ENCODE data around the gene MED26.

DNA sequence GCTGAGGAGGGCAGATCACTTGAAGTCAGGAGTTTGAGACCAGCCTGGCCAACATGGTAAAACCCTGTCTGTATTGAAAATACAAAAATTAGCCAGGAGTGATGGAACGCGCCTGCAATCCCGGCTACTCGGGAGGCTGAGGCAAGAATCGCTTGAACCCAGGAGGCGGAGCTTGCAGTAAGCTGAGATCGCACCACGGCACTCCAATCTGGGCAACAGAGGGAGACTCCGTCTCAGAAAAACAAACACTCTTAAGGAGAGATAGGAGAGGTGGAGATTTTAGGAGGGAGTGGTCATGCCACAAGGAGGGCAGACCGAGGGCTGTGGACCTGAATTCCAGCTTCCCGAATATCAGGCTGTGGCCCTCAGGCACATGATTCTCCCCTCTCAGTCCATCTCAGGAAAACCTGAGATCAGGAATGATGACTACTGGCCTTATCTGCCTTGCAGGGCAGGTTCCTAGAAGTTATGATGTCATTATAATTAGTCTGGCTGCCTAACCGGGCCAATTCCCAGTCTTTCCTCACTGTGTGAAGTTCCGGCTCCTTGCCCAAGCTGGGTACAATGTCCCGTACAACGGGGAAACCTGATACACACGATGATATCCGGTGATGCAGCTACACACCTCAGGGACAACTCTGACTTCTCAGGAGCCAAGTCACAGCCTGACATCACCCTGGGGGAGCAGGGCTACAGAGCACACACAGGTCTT, 58.2 kb downstream of the MED26 start:
- TF ChIP-seq ZNF138 (tag by site-specific recombination; IDR thresholded peaks at IDR 0.05; ENCODE audit: borderline replicate concordance) (no peak), SETDB1 (IDR thresholded peaks at IDR 0.05; ENCODE audit: insufficient read length, low read length) (no peak), ZNF558 (tag by site-specific recombination; IDR thresholded peaks at IDR 0.05) (0 out of 2 replicates have a peak, but pooled peaks have one; percentile 33), ZNF530 (tag by site-specific recombination; IDR thresholded peaks at IDR 0.05; ENCODE audit: low read depth) (no peak), ZNF747 (tag by site-specific recombination; IDR thresholded peaks at IDR 0.05) (no peak), ZNF837 (tag by site-specific recombination; IDR thresholded peaks at IDR 0.05) (no peak), ZBTB49 (tag by site-specific recombination; IDR thresholded peaks at IDR 0.05; ENCODE audit: low read depth) (no peak)
- TF ChIP-seq, protein P1, sequence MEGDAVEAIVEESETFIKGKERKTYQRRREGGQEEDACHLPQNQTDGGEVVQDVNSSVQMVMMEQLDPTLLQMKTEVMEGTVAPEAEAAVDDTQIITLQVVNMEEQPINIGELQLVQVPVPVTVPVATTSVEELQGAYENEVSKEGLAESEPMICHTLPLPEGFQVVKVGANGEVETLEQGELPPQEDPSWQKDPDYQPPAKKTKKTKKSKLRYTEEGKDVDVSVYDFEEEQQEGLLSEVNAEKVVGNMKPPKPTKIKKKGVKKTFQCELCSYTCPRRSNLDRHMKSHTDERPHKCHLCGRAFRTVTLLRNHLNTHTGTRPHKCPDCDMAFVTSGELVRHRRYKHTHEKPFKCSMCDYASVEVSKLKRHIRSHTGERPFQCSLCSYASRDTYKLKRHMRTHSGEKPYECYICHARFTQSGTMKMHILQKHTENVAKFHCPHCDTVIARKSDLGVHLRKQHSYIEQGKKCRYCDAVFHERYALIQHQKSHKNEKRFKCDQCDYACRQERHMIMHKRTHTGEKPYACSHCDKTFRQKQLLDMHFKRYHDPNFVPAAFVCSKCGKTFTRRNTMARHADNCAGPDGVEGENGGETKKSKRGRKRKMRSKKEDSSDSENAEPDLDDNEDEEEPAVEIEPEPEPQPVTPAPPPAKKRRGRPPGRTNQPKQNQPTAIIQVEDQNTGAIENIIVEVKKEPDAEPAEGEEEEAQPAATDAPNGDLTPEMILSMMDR (tag by site-specific recombination; IDR thresholded peaks at IDR 0.05) = no peak

Measured in HEK293 (cell line).